ENCODE results near the gene KRT7.

DNA sequence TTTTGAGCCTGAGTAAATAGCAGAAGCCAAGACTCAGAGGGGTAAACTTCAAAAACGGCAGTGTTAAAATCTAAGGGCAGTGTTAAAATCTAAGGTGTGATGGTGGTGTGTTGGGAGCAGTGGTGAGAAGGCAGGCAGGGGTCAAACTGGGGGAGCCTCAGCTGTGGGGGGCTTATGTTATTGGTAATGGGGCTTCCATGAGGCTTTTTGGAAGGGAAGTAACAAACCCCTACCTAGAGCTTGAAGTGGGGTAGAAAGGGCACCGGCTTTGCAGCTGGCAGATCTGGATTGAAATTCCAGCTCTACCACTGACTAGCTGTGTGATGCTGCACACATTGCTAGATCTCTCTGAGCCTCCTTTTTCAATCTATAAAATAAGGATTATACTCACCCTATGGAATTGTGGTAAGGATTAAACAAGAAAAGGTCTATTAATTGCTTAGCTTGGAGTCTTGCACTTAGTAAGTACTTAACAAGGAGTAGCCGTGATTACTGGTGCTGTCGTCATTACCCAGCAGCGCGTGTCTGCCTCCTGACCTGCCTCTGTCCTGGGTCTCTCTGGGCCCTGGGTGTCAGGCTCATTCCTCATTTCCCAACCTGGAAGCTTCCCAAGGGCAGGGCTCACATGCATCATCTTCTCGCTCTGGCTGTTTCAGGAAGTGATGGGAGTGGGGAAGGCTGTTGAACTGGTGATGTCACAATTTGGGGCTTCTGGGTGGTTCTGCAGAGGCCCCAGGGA lies 22.7 kb upstream of the KRT7 start:
- TF ChIP-seq, protein P1, sequence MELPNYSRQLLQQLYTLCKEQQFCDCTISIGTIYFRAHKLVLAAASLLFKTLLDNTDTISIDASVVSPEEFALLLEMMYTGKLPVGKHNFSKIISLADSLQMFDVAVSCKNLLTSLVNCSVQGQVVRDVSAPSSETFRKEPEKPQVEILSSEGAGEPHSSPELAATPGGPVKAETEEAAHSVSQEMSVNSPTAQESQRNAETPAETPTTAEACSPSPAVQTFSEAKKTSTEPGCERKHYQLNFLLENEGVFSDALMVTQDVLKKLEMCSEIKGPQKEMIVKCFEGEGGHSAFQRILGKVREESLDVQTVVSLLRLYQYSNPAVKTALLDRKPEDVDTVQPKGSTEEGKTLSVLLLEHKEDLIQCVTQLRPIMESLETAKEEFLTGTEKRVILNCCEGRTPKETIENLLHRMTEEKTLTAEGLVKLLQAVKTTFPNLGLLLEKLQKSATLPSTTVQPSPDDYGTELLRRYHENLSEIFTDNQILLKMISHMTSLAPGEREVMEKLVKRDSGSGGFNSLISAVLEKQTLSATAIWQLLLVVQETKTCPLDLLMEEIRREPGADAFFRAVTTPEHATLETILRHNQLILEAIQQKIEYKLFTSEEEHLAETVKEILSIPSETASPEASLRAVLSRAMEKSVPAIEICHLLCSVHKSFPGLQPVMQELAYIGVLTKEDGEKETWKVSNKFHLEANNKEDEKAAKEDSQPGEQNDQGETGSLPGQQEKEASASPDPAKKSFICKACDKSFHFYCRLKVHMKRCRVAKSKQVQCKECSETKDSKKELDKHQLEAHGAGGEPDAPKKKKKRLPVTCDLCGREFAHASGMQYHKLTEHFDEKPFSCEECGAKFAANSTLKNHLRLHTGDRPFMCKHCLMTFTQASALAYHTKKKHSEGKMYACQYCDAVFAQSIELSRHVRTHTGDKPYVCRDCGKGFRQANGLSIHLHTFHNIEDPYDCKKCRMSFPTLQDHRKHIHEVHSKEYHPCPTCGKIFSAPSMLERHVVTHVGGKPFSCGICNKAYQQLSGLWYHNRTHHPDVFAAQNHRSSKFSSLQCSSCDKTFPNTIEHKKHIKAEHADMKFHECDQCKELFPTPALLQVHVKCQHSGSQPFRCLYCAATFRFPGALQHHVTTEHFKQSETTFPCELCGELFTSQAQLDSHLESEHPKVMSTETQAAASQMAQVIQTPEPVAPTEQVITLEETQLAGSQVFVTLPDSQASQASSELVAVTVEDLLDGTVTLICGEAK (IDR thresholded peaks at IDR 0.05) = no peak
- TF ChIP-seq, protein P1 (CRISPR knock-in tag; IDR thresholded peaks at IDR 0.05) = no peak
- TF ChIP-seq SRF (CRISPR knock-in tag; IDR thresholded peaks at IDR 0.05) = no peak
- TF ChIP-seq BRD9 (IDR thresholded peaks at IDR 0.05; ENCODE audit: low read depth, partially characterized antibody) = no peak
- no peak for TF ChIP-seq EP300 (IDR thresholded peaks at IDR 0.05; ENCODE audit: low read length)

Data from K562 (cell line).